IPS-NIHi7 (cell line): ENCODE data around the gene TMEM238.
"Not testable (repeated sequence)": the region's sequence is repeated elsewhere in the genome, so short reads cannot be mapped to it uniquely, and the experiment has no call there.

ENCODE experiments used
- DNase-seq: peaks from one replicate; pipeline ENCODE4 v3.0.0; 2012; ENCODE audit warnings: mixed read lengths; ENCODE audit errors: extremely low spot score

Gene TMEM238

DNA sequence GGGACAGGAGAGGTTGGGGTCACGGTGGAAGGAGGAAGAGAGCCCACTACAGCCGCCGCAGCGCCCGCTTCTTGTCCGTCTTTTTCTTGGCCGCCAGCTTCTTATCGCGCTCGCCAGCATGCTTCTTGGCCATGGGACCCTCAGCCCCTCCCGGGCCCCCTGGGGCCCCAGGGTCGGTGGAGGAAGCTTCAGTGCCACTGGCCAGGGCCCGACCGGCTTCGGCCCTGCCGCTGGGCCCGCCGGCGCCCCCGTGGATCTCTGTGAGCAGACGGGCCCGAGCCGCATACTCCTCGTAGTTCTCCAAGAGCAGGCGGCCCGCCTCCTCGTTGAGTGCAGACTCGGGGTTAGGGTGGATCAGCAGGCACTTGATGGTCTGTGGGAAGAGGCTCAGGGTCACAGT, 17.3 kb upstream of the TMEM238 start:
- not testable (repeated sequence) for DNase-seq

DNA sequence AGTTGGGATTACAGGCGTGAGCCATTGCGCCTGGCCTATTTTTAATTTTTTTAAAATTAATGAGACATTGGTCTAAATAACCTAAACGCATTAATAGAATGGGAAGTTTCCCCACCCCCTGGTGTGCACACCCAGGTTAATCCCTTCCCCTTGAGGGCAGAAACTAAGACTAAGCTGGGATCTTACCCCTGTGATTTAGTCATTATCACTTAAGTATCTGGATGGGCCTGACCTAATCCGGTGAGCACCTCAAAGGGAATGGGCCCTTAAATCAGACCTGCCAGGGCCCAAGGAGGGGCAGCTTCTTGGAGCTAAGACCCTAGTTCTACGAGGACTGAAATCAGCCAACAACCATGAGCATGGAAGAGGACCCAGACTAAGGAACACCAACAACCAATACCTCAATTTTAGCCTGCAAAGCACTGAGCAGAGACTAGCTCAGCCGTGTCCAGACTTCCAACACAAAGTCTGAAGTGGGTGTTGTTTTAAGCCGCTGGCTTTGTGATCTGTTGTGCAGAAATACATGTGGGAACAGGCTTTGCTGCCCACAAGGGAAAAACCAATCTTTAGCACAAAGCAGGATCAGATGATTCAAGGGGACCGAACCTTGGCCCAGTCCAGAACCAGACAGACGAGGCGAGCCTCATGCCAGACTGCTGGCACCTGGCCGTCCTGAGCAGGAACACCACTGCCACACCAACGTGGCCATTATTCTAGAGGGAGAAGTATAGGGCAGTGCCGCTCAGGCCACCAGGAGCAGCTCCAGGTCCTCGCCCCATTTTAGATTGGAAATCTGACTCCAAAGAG, 16.4 kb upstream of the TMEM238 start:
- DNase-seq = no peak

GRCh38 chr19:55398200-55398925, 14.3 kb upstream of the TMEM238 start:
- DNase-seq = no peak

DNA sequence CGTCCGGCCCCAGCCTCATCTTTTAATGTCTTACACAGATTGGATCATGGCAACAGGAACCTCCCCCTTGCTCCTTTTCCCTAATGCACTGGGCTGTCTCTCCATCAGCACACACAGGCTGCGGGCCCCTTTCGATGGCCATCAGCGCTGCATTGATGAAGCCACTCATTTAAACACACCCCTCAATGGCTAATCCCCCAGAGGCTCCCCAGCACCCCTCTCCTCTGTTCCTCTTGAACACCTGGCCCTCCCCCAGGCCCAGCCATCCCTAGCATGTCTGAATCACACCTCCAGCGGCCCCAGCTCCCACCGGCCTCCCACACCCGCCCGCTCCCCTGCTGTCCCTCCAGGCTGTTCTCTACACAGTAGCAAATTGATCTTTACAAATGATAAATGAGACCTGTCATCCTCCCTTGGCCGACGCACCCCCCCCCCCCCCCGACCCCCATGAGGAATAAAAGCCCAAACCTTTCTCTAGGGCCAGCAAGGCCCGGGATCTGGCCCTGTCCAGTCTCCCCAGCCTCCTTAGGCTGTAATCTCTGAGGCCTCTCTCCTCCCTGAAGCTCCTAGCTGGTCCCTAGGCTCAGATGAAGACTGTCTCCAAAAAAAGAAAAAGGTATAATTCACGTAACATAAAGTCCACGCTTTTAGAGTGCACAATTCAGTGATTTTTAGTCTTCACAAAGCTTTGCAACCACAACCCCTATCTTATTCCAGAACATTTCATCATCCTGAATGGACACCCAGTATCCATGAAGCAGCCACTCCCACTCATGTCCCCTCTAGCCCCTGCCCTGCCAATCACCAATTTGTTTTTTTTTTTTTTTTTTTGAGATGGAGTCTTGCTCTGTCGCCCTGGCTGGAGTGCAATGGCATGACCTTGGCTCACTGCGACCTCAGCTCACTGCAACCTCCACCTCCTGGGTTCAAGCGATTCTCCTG, 9.0 kb upstream of the TMEM238 start:
- peak; percentile 52 for DNase-seq

GRCh38 chr19:55391702-55392615, 7.9 kb upstream of the TMEM238 start:
- no peak for DNase-seq

- no peak for DNase-seq
Measured at GRCh38 chr19:55391191-55391670, 7.1 kb upstream of the TMEM238 start.

- DNase-seq = no peak
Measured at GRCh38 chr19:55390461-55390880, 6.4 kb upstream of the TMEM238 start.

DNA sequence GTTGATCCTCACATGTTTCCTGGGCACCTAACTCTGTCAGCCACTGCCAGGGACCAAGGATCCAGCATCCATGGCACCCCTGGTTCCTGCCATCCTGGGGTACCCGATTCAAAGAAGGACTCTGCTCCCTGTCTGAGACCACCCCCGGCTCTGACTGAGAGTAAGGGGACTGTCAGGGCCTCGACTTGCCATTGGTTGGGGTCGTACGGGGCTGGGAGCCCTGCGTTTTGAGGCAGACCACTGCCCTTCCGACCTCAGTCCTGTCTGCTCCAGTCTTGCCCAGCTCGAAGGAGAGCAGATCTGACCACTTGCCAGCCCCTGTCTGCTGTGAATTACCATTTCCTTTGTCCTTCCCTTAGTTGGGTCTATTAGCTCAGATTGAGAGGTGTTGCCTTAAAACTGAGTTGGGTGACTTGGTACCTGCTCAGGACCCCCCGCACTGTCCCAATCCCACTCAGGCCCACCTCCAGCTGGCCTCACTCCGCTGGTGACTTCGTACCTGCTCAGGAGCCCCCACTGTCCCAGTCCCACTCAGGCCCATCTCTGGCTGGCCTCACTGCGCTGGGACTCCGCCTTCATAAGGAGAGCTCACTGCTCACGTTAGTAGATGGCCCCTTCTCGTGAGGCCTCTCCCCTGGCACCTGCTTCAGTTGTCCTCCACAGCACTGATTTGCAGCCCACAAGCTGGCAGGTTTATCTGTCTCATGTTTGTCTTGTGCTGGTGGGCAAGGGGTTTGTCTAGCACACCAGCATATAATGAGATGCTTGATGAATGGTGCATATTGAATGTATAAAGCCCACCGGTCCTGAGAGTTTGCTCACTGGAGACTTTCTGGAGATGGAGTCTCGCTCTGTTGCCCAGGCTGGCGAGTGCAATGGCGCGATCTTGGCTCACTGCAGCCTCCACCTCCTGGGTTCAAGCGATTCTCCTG, 5.6 kb upstream of the TMEM238 start:
- DNase-seq = no peak

- DNase-seq = no peak
Measured at GRCh38 chr19:55387736-55388497, 3.8 kb upstream of the TMEM238 start.

- DNase-seq = no peak
Measured at GRCh38 chr19:55386493-55386971, 2.4 kb upstream of the TMEM238 start.

DNA sequence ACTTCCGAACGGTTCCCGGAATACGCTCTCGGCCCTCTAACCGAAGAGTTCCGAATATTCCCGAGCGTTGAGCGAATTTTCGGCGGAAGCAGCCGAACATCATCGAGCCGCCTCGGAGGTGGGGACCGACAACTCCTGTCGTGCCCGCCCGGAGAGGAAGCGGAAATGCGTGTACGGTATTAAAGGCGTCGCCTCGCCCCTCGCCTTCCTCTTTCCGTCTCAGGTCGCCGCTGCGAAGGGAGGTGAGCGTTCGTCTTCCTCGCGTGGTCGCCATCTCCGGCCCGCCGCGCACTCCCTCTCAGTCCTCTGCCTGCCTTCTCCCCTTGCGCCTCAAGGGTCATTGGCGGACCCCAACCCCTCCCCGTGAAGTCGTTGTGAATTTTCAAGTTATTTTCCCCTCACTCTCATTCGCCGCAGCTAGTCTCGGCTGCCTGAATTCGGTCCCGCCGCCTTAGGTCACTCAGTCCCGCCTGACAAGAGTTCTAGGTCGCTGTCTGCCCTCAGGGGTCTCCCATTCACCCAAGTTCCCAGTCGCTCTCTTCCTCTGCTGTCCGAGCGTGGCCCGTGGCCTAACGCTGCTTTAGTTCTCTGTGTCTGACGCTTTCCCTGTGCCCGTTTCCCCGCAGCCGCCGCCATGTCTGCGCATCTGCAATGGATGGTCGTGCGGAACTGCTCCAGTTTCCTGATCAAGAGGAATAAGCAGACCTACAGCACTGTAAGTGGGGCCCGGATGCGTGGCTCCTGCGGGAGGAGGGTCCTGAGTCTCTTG, 1.8 kb upstream of the TMEM238 start, which contains the start of gene RPL28:
Gene RPL28 (plus strand): TSS at position 209 of the 769 bp plus-strand sequence. CDS start 426 bp downstream, at position 635.
- DNase-seq = peak; percentile 92

DNA sequence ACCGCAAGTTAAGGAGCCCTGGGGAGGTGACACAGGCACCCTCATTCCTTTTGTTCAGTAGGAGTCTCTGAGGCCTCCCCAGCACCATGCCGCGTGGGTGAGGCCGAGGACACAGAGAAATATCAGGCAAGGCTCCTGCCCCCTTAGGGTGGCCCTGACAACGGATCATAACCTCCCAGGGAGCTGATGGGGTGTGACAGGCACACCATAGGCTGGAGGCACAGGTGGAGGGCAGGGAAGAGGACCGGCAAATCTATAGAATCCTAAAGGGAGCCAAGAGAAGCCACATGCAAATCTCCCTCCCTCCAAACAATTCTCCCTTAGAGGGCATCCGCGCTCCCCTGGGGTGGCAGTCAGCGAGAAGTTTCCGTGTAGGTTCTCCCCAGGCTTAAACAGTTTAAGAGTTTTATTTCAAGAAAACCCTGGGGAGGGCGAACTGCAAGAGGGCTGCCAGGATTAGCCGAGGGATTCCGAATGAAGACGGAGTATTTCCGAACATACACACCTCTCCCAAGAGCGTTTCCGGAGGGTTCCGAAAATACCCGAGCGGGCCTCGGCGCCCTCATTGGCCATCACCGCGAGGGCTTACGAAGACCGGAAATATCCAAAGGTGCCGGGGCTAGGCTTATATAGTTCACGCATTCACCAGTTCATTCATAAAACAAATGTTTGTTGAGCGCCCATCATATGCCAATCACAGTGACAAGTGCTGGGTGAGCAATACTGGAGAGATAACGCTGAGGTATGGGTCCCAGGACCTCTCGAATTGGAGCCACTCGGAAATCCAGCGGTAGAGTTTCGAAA, 1.0 kb upstream of the TMEM238 start:
- peak; percentile 82 for DNase-seq

- peak; percentile 66 for DNase-seq
Measured at GRCh38 chr19:55383279-55384130, 587 bp downstream of the TMEM238 start.

DNA sequence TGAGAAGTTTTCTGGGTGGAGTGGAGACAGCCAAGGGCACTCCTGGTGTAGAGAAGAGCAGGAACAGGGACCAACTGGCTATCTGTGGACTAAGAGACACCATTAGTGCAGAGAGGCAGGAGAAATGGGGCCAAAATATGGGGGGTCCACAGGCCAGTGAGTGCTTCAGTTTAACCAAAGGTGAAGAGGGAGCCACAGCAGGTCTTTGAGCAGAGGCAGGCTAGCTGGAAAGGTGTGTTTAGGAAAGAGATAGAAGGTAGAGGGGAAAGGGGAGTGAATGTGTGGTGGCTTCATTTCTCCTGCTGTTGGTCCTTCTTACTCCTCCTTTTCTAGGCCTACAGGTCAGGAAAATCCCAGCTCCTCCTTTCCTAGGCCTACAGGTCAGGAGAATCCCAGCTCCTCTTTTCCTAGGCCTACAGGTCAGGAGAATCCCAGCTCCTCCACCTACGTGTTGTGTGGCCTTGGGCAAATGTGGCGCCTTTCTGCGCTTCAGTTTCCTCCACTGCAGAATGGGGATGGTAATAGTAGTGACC, 1.5 kb downstream of the TMEM238 start:
- no peak for DNase-seq

GRCh38 chr19:55382013-55382412, 2.1 kb downstream of the TMEM238 start:
- DNase-seq = no peak

- DNase-seq = no peak
Measured at GRCh38 chr19:55379174-55379573, 4.9 kb downstream of the TMEM238 start.
